Activated effector memory CD4-positive, alpha-beta T cell treated with anti-CD3 and anti-CD28 coated beads, Interleukin-2, amount 50 U/mL, for 16 hours (primary cell): ENCODE results near the gene WDR36.
"Not testable (repeated sequence)": the region's sequence is repeated elsewhere in the genome, so short reads cannot be mapped to it uniquely, and the experiment has no call there.

ENCODE experiments used
- DNase-seq: peaks from one replicate; pipeline ENCODE4 v3.0.0-alpha.2; 2020

The WDR36 gene

DNA sequence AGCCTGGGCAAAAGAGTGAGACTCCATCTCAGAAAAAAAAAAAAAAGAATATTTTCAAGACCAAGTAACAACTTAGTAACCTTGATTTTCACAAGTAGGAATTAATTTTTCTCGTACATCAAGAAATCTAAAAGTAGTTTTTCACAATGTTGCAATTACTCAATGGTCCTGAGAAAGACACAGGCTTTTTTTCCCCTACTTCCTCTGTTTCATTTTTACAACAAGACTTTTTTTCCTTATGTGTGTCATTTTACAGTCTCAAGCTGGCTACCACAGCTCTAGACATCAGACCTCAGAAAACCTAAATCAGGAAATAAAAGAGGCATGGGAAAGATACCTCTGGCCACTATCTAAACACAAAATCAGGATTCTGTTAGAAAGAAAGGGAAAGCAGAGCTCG, 45.9 kb downstream of the WDR36 start:
- DNase-seq = no peak

DNA sequence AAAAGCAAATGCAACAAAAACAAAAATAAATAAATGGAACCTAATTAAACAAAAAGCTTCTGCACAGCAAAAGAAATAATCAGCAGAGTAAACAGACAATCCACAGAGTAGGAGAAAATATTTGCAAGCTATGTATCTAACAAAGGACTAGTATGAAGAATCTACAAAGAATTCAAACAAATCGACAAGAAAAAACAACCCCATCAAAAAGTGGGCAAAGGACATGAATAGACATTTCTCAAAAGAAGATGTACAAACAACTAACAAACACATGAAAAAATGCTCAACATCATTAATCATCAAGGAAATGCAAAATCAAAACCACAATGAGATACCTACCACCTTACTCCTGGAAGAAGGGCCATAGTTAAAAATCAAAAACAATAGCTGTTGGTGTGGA, 49.3 kb downstream of the WDR36 start:
- not testable (repeated sequence) for DNase-seq

GRCh38 chr5:111142932-111143331, 50.8 kb downstream of the WDR36 start:
- no peak for DNase-seq

DNA sequence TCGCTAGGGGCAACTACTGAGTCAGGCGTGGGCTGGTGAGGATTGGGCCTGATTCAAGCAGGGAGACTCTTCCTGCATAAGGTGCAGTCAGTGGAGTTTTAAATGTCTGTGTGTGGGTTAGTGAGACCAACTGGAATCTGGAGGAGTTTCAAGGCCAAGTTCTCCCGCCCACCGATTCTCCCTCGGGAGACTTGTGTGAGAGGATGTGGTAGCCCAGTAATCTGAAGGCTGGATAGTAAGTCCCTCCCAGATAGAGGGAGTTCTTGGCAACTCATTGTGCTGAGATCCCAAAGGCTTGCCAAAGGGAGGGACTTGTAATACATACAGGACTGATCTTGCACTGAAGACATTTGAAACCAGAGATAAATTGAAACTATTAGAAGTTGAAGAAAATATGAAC, 51.8 kb downstream of the WDR36 start:
- DNase-seq = no peak

GRCh38 chr5:111144352-111144930, 52.3 kb downstream of the WDR36 start:
- DNase-seq = no peak

GRCh38 chr5:111146053-111146452, 53.9 kb downstream of the WDR36 start:
- DNase-seq = no peak

- no peak for DNase-seq
These were observed 55.4 kb downstream of the WDR36 start for GRCh38 chr5:111147502-111147901.

GRCh38 chr5:111151998-111152397, 59.9 kb downstream of the WDR36 start:
- DNase-seq = no peak

- DNase-seq = no peak
These were observed 61.3 kb downstream of the WDR36 start for GRCh38 chr5:111153483-111153882.

DNA sequence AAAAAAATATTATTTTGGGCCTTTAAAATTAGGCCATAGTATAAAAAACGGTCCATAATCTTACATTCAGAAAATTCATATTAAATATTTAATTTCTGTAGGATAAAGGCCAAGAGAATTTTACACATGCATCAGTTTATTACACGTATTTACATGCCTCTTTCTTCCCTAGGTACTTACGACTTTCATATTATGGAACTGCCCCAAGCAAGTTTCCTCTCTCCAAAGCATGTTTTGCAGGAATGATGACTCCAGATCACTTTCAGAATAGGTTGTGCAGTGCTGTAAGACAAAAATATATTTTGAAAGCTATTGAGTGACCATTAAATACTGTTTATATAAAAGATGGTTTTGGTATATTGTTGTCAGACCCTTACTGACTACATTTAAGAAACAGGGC, 61.8 kb downstream of the WDR36 start:
- no peak for DNase-seq

GRCh38 chr5:111158105-111158744, 66.1 kb downstream of the WDR36 start:
- peak; percentile 89 for DNase-seq

GRCh38 chr5:111159845-111160244, 67.7 kb downstream of the WDR36 start:
- DNase-seq = no peak

GRCh38 chr5:111163000-111163399, 70.9 kb downstream of the WDR36 start:
- DNase-seq = no peak

GRCh38 chr5:111165058-111165457, 72.9 kb downstream of the WDR36 start:
- no peak for DNase-seq

- no peak for DNase-seq
These were observed 75.4 kb downstream of the WDR36 start for GRCh38 chr5:111167551-111167950.

DNA sequence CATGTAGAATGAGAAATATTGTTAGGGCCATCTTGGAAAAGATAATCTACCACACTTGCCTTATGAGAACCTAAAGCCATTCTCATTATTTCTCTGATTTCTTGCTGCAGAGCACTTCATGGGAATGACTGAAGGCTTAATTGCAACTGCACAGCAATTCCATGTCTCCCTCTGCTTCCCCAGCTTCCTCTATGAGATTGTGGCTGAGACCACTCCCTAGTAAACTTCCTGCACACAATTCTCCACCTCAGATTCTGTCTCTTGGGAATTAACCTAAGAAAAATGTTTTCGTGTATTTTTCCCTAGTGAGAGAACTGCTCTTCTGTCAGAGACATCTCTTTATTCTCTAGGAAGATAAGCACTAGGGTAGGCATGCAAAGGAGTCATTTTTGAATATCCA, 76.5 kb downstream of the WDR36 start:
- no peak for DNase-seq

- no peak for DNase-seq
These were observed 77.1 kb downstream of the WDR36 start for GRCh38 chr5:111169269-111169668.

- no peak for DNase-seq
These were observed 78.1 kb downstream of the WDR36 start for GRCh38 chr5:111170279-111170678.

GRCh38 chr5:111172504-111172903, 80.4 kb downstream of the WDR36 start:
- no peak for DNase-seq

DNA sequence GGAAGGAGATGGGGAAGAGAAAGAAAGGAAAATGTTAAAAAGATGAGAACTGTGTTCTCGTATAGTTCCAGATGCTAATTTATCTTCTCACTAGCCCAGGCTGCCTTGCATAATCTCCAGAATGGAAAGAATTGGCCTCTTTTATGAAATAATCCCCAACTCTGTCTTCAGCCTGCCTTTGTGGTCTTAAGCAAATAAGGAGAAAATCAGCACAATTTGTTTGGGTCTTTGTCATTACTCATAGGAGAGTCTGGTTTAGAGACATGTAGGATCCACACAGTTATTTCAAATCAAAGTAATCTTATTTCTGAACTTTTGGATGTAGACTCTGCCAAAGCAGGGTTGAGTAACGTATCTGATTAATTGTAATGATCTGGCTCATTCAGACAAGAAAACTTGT, 81.3 kb downstream of the WDR36 start:
- no peak for DNase-seq
